Measurements from ENCODE around the gene ACOT13. TPM values are rescaled to one million over a fixed set of nuclear protein-coding genes. Genes with fewer than 3 reads are reported as not detected.
A peak's percentile ranks its signal among the peaks of the same experiment; 100 is the strongest.

Gene ACOT13
- total RNA-seq, 1 donor from 2014 or later = 28.1 TPM

DNA sequence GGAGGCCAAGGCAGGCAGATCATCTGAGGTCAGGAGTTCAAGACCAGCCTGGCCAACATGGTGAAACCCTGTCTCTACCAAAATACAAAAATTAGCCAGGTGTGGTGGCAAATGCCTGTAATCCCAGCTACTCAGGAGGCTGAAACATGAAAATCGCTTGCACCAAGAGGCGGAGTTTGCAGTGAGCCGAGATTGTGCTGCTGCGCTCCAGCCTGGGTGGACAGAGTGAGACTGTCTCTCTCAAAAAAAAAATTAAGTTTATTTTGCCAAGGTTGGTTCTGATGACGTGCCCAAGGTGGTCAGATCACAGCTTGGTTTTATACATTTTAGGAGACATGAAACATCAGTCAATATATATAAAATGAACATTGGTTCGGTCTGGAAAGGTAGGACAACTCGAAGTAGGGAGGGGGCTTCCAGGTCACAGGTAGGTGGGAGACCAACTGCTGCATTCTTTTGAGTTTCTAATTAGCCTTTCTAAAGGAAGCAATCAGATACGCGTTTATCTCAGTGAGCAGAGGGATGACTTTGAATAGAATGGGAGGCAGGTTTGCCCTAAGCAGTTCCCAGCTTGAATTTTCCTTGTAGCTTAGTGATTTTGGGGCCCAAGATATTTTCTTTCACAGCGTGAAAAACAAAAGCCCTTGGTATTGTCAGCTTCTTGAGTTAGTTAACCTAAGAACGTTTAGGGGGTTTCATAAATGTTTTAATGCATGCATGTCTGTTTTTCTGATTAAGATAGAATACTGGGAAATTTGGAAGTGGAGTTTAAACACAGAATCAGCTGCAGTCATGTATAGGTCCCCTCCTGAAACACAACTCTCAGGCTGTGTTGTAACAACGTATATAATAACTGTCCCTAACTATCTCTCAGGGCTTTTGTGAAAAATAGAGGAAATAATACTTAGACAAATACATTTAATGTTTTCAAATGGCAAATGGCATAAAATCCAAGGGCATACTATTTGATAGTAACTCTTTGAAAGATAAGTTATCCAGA is 16.7 kb downstream of the ACOT13 start:
- no peak overlapping the region for H3K4me3 ChIP-seq
- H3K9me3 ChIP-seq = no peaks in the 10 kb centered on the region
- intact Hi-C loops (cut with DNase I) = no loop called here
- ATAC-seq (no peak), DNase-seq (no peak)
- H3K27ac ChIP-seq = no peak overlapping the region
- H3K4me1 ChIP-seq = no peaks in the 10 kb centered on the region
- no peaks in the 10 kb centered on the region for H3K36me3 ChIP-seq
- H3K27me3 ChIP-seq = no peaks in the 10 kb centered on the region
- TF ChIP-seq, protein P1, sequence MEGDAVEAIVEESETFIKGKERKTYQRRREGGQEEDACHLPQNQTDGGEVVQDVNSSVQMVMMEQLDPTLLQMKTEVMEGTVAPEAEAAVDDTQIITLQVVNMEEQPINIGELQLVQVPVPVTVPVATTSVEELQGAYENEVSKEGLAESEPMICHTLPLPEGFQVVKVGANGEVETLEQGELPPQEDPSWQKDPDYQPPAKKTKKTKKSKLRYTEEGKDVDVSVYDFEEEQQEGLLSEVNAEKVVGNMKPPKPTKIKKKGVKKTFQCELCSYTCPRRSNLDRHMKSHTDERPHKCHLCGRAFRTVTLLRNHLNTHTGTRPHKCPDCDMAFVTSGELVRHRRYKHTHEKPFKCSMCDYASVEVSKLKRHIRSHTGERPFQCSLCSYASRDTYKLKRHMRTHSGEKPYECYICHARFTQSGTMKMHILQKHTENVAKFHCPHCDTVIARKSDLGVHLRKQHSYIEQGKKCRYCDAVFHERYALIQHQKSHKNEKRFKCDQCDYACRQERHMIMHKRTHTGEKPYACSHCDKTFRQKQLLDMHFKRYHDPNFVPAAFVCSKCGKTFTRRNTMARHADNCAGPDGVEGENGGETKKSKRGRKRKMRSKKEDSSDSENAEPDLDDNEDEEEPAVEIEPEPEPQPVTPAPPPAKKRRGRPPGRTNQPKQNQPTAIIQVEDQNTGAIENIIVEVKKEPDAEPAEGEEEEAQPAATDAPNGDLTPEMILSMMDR (IDR thresholded peaks at IDR 0.05) = no peak

DNA sequence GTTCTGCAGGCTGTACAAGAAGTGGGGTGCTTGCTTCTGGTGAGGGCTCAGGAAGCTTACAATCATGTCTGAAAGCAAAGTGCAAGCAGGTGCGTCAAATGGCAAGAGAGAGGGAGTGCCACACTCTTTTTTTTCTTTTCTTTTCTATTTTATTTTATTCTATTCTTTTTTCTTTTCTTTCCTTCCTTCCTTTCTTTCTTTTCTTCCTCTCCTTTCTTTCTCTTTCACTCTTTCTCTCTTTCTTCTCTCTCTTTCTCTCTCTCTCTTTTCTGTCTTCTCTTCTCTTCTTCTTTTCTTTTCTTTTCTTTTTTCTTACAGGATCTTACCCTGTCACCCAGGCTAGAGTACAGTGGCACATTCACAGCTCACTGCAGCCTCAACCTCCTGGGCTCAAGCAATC is 19.5 kb downstream of the ACOT13 start:
- TF ChIP-seq, protein P1 (IDR thresholded peaks at IDR 0.05) = no peak
- Histone ChIP-seq H3K9me3 (no peaks in the 10 kb centered on the region), H3K36me3 (no peaks in the 10 kb centered on the region), H3K4me3 (no peak overlapping the region), H3K4me1 (no peaks in the 10 kb centered on the region), H3K27ac (no peak overlapping the region), H3K27me3 (no peaks in the 10 kb centered on the region)
- DNase-seq (no peak), ATAC-seq (no peak)
- intact Hi-C loops (cut with DNase I) = no loop called here

GRCh38 chr6:24686946-24687345 is 20.1 kb downstream of the ACOT13 start:
- ATAC-seq (peak; percentile 29), DNase-seq (no peak)
- H3K4me1 ChIP-seq = no peaks in the 10 kb centered on the region
- H3K4me3 ChIP-seq = no peak overlapping the region
- TF ChIP-seq, protein P1 (IDR thresholded peaks at IDR 0.05) = no peak
- H3K9me3 ChIP-seq = no peaks in the 10 kb centered on the region
- H3K27ac ChIP-seq = no peak overlapping the region
- H3K36me3 ChIP-seq = no peaks in the 10 kb centered on the region
- H3K27me3 ChIP-seq = no peaks in the 10 kb centered on the region
- intact Hi-C loops (cut with DNase I) = no loop called here

GRCh38 chr6:24689964-24690363 is 23.1 kb downstream of the ACOT13 start:
- Histone ChIP-seq H3K4me1 (no peaks in the 10 kb centered on the region), H3K27ac (no peak overlapping the region), H3K9me3 (no peaks in the 10 kb centered on the region), H3K27me3 (no peaks in the 10 kb centered on the region), H3K36me3 (no peaks in the 10 kb centered on the region), H3K4me3 (no peak overlapping the region)
- intact Hi-C loops (cut with DNase I) = no loop called here
- TF ChIP-seq, protein P1 (IDR thresholded peaks at IDR 0.05) = no peak
- DNase-seq (no peak), ATAC-seq (no peak)

DNA sequence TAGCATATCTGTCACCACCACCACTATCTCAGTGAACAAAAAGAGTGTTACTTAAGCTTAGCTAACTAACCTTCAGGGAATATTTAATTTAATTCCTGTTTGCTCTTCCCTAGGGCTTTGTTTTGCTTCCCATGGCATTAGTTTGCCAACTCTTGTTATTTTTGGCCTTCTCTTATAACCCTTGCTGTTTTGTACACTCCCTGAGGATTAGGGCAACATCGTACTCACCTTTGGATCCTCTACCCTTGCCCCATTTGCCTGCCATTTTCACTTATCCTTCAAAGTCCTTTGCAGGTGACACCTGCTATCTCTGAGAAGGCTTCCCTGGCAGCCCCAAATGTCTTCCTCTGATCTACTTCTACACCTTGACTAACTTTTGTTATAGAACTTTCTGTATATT is 23.7 kb downstream of the ACOT13 start:
- TF ChIP-seq, protein P1 (IDR thresholded peaks at IDR 0.05) = no peak

More for the DNA sequence above, 23.7 kb downstream of the ACOT13 start:
- Histone ChIP-seq H3K36me3 (no peaks in the 10 kb centered on the region), H3K9me3 (no peaks in the 10 kb centered on the region), H3K4me3 (no peak overlapping the region), H3K27me3 (no peaks in the 10 kb centered on the region), H3K4me1 (no peaks in the 10 kb centered on the region), H3K27ac (no peak overlapping the region)
- ATAC-seq (no peak), DNase-seq (no peak)
- intact Hi-C loops (cut with DNase I) = no loop called here
